SU-DHL-6 (cell line): ENCODE measurements around the gene KIF18B.

Experiments
- EZH2phosphoT487 ChIP-seq: fragments of 200-600 bp; sonication (generic), shearing (Covaris generic); conservative IDR thresholded peaks from 2 replicates; pipeline ENCODE4 v1.6.1; 2018; ENCODE audit warnings: mild to moderate bottlenecking, antibody characterized with exemption, low read length, moderate library complexity, mixed read lengths
- TF ChIP-seq, protein P1 (sequence below): fragments of 200-600 bp; sonication (generic); IDR thresholded peaks from one replicate; pipeline ENCODE4 v1.5.1; 2017; ENCODE audit warnings: antibody characterized with exemption, mild to moderate bottlenecking, low read length, moderate library complexity; ENCODE audit not compliant: insufficient read depth, poor library complexity, severe bottlenecking

- TF ChIP-seq, protein P1, sequence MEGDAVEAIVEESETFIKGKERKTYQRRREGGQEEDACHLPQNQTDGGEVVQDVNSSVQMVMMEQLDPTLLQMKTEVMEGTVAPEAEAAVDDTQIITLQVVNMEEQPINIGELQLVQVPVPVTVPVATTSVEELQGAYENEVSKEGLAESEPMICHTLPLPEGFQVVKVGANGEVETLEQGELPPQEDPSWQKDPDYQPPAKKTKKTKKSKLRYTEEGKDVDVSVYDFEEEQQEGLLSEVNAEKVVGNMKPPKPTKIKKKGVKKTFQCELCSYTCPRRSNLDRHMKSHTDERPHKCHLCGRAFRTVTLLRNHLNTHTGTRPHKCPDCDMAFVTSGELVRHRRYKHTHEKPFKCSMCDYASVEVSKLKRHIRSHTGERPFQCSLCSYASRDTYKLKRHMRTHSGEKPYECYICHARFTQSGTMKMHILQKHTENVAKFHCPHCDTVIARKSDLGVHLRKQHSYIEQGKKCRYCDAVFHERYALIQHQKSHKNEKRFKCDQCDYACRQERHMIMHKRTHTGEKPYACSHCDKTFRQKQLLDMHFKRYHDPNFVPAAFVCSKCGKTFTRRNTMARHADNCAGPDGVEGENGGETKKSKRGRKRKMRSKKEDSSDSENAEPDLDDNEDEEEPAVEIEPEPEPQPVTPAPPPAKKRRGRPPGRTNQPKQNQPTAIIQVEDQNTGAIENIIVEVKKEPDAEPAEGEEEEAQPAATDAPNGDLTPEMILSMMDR: no peak
- TF ChIP-seq EZH2phosphoT487: no peak
Observed at GRCh38 chr17:44892250-44892649, 55.3 kb downstream of the KIF18B start.
